Left colon (tissue), 2 donors: ENCODE measurements around the gene GATA5. TPM values are rescaled to one million over a fixed set of nuclear protein-coding genes. Genes with fewer than 3 reads are reported as not detected.
"Not testable (repeated sequence)": the region's sequence is repeated elsewhere in the genome, so short reads cannot be mapped to it uniquely, and the experiment has no call there.

Experiments
- ATAC-seq: fragments of 200-7000 bp; cut with Tn5 transposase; one replicate; pipeline ENCODE4 v1.9.1; 2020; ENCODE audit warnings: mild to moderate bottlenecking, moderate library complexity
- DNase-seq, 2 donors: peaks; one replicate each; pipeline ENCODE4 v3.0.0-alpha.2; 2020
- intact Hi-C, 2 donors: fragments of 100-400 bp; cut with DNase I in 1 of 2; cut with micrococcal nuclease in 1 of 2; formaldehyde crosslinking; loops; one replicate each; pipeline versions ENCODE4 v1.11.2 to v1.14.0; 2022; cut with DNase I, micrococcal nuclease
- total RNA-seq, 2 donors: library from RNA; stranded (reverse); fragmentation: NEBNext Ultra II Directional; extraction: Animal tissue kit (Norgen Biotek cat#: 25700); gene quantifications; one replicate each; pipeline ENCODE4 v1.2.1, GENCODE V29; 2021
- donor health status: DM: no; HTN: no; CAD: no.
- donor health status: DM: yes; HTN: yes; CAD: no.

The GATA5 gene
- total RNA-seq, 2 donors from 2014 or later: not detected

- ATAC-seq (peak; percentile 87), DNase-seq (peak; percentile 89 to 91)
- intact Hi-C loops: no loop called here
Measured at GRCh38 chr20:62427172-62428001, 48.4 kb downstream of the GATA5 start, which contains the start of gene RBBP8NL. Gene RBBP8NL, minus strand, starts transcription at chr20:62427539. Its CDS starts 7,892 bp downstream, at chr20:62419647.

DNA sequence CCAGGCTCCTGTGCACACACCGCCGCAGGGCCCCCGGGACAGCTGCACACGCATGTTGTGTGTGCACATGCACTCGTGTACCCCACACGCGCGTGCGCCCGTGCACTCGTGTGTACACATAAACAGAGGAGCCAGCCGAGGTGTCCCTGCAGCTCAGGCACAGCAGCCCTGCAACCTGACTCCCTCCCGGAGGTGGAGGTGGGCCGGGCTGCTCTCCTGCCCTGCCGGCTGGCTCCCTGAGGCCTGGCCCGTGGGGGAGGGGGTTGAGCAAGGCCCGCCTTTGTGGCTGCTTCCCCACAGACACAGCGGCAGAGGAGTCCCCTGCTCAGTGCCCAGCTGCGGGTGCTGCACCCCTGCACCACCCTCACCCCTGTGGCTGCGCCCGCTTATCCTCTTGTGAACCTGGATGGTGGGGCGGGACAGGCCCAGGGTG is 49.1 kb downstream of the GATA5 start:
- DNase-seq: peak in 1 of 2 donors; percentile 55
- ATAC-seq: peak; percentile 41
- intact Hi-C loops: no loop called here

DNA sequence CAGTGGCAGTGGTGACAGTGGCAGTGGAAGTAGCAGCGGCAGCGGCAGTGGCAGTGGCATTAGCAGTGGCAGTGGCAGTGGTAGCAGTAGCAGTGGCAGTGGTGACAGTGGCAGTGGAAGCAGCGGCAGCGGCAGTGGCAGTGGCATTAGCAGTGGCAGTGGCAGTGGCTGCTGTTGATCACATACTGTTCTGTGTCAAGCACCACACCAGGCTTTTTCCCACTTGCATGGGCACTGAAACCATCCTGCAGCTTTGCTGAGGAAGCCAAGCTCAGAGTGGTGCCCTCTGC is 49.8 kb downstream of the GATA5 start:
- ATAC-seq, DNase-seq, intact Hi-C loops: not testable (repeated sequence)

GRCh38 chr20:62425281-62426058 is 50.3 kb downstream of the GATA5 start:
- intact Hi-C loops: no loop called here
- ATAC-seq: no peak
- DNase-seq: no peak

DNA sequence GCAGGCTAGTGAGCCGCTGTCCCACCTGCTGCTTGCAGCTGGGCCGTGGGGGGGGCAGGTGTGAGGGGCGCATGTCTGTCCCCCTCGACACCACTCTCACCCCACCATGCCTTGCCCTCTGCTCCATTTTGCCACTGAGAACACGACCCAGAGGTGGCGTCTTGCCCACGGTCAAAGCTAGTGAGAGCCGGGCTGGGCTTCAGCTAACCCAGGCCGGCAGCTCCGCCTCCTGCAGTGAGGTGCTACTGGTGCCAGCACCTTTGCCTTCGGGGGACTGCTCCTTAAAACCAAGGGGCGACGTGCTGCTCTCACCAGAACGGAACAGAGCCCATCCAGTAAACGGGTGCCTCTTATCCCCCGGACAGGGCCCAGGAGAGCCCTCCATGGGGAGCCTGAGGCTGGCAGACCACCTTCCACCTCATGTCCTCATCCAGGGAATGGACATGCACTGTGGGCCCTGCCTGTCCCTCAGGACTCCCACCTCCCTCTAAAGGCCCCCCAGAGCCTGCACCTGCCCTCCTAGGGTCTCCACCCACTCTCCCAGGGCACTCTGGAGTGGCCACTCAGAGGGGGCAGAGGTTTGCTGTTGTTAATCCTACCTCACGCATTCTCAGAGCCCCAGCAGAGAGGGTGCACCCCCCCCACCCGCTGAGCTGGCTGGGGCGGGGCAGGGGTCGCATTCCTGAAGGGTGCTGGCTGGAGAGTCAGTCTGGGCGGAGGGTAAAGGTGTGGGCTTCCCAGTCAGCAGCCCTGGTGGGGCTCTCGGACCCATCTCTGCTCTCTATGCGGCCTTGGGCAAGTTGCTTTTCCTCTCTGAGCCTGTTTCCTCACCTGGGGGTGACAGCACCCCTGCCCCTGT is 51.3 kb downstream of the GATA5 start:
- DNase-seq (no peak), ATAC-seq (no peak)
- intact Hi-C loops: no loop called here

DNA sequence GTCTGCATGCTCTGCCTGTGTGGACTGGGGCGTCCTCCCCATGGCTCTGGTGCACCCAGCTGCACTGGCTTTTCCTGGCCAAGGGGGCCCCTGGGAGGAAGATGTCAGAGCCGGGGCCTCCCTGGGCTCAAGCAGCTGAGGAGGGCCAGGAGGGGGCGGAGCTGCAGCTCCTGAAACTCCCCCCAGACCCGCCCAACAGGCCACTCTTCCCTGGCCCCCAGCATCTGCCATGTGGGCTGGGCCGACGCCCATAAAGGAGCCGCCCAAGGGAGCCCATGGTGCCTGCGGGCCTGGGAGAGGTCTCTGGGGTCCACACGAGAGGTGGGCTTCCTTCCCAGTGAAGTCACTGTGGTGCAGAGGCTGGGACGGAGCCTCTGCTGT is 52.5 kb downstream of the GATA5 start:
- intact Hi-C loops: no loop called here
- DNase-seq (no peak), ATAC-seq (no peak)

GRCh38 chr20:62422636-62423325 is 53.0 kb downstream of the GATA5 start:
- ATAC-seq (no peak), DNase-seq (no peak)
- intact Hi-C loops: no loop called here

DNA sequence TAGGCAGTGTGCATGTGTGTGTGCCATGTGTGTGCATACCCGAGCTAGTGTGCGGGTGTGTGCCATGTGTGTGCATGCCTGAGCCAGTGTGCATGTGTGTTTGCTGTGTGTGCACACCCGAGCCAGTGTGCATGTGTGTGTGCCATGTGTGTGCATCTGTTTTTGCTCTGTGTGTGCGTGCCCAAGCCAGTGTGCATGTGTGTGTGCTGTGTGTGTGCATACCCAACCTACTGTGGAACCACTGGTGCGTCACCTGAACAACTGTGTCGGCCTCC is 54.1 kb downstream of the GATA5 start:
- ATAC-seq (no peak), DNase-seq (no peak)
- intact Hi-C loops: no loop called here

- DNase-seq (no peak), ATAC-seq (no peak)
- intact Hi-C loops: no loop called here
Measured at GRCh38 chr20:62420846-62421715, 54.7 kb downstream of the GATA5 start.

DNA sequence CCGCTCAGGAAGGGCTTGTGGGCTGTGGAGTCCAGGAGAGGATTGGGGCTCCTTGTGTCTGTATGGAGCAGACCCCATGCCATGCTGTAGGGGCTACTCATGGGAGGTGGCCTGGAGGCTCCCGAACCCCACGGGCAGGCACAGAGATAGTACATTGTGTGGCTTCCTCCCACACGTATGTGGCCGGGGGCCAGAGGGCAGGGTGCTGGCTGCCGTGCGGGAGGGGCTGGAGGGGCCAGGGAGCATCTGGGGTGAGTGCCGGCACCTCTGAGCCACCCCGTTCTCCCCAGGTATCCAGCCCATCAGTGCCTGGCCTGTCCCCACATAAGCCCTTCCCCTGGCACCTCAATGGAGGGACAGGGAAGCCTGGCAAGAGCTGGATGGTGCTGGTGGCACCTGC is 56.0 kb downstream of the GATA5 start:
- intact Hi-C loops: no loop called here
- DNase-seq (no peak), ATAC-seq (no peak)

GRCh38 chr20:62418709-62419487 is 56.9 kb downstream of the GATA5 start:
- ATAC-seq: no peak
- DNase-seq: no peak
- intact Hi-C loops: no loop called here

- no peak for ATAC-seq
- DNase-seq: no peak
- intact Hi-C loops: no loop called here
Measured at GRCh38 chr20:62417981-62418708, 57.6 kb downstream of the GATA5 start.

- DNase-seq (no peak), ATAC-seq (no peak)
- intact Hi-C loops: no loop called here
Measured at GRCh38 chr20:62416651-62417637, 58.9 kb downstream of the GATA5 start.

DNA sequence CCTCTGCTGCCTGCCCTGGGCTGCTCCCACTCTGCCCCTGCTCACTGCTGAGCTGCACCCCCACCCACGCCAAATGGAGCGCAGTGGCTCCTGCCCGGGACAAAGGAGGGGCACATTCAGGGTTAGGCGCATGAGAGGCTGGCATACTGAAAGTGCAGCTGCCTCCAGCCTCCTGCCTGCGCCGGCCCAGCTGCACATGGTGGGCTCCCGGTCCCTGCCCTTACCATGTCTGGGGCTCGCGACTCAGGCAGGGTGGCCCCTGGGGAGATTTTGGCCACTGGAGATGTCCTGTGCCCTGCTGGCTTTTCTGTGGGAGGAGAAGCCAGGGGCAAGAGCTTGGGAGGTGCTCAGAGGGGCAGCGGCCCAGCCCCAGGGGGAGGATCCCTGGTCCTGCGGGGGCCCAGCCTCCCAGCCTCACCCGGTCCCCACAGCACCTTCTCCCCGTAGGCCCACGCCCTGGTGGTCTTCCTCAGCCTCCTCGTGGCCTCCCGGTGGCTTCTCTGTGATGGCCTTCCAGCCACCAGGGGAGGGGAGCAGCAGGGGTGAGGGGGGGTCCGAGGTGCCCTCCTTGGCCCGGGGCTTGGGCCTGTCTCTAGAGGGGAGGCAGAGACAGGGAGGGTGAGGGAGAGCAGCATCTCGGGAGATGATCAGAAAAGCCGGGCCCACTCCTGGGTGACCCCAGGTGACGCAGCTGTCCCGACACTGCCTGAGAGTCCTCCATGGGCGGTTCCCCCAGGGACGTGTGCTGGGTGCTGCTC is 60.3 kb downstream of the GATA5 start:
- intact Hi-C loops: no loop called here
- DNase-seq (no peak), ATAC-seq (no peak)

GRCh38 chr20:62413896-62414481 is 61.8 kb downstream of the GATA5 start:
- ATAC-seq (peak; percentile 4), DNase-seq (peak in 1 of 2 donors; percentile 41)
- intact Hi-C loops: no loop called here
